HL-60/S4 (cell line): ENCODE data around the gene PDE4B.

Source experiments
- in situ Hi-C: fragments of 300-500 bp; cut with MboI; formaldehyde crosslinking; loops from 2 replicates; pipeline ENCODE4 v1.14.3; 2022; ENCODE audit warnings: low sequenced_read_pairs

Gene PDE4B

GRCh38 chr1:65792669-65793358, at the start of gene PDE4B:
Gene PDE4B (plus strand): TSS chr1:65792895.
- in situ Hi-C loops = no loop called here

GRCh38 chr1:65744731-65745130, 48.0 kb upstream of the PDE4B start:
- in situ Hi-C loops = no loop called here

GRCh38 chr1:65751961-65752360, 40.7 kb upstream of the PDE4B start:
- in situ Hi-C loops = no loop called here

- in situ Hi-C loops = no loop called here
Measured at GRCh38 chr1:65756616-65757015, 36.1 kb upstream of the PDE4B start.

GRCh38 chr1:65757531-65757930, 35.2 kb upstream of the PDE4B start:
- in situ Hi-C loops = no loop called here

GRCh38 chr1:65758128-65758527, 34.6 kb upstream of the PDE4B start:
- in situ Hi-C loops = no loop called here

GRCh38 chr1:65759516-65759915, 33.2 kb upstream of the PDE4B start:
- in situ Hi-C loops = no loop called here

GRCh38 chr1:65762081-65762862, 30.4 kb upstream of the PDE4B start:
- in situ Hi-C loops = no loop called here

- in situ Hi-C loops = no loop called here
Measured at GRCh38 chr1:65764052-65764451, 28.6 kb upstream of the PDE4B start.

- in situ Hi-C loops = no loop called here
Measured at GRCh38 chr1:65765631-65766030, 27.1 kb upstream of the PDE4B start.

GRCh38 chr1:65769636-65770035, 23.1 kb upstream of the PDE4B start:
- in situ Hi-C loops = no loop called here

GRCh38 chr1:65772607-65773006, 20.1 kb upstream of the PDE4B start:
- in situ Hi-C loops = no loop called here

- in situ Hi-C loops = no loop called here
Measured at GRCh38 chr1:65773391-65774123, 19.1 kb upstream of the PDE4B start.

- in situ Hi-C loops = no loop called here
Measured at GRCh38 chr1:65788762-65789161, 3.9 kb upstream of the PDE4B start.

- in situ Hi-C loops = no loop called here
Measured at GRCh38 chr1:65791396-65791795, 1.3 kb upstream of the PDE4B start.

GRCh38 chr1:65791801-65792668, 660 bp upstream of the PDE4B start:
- in situ Hi-C loops = no loop called here

GRCh38 chr1:65793359-65793732, 651 bp downstream of the PDE4B start:
- in situ Hi-C loops = no loop called here

GRCh38 chr1:65795311-65795710, 2.6 kb downstream of the PDE4B start:
- in situ Hi-C loops = no loop called here

- in situ Hi-C loops = no loop called here
Measured at GRCh38 chr1:65799601-65800000, 6.9 kb downstream of the PDE4B start.

- in situ Hi-C loops = no loop called here
Measured at GRCh38 chr1:65804584-65804983, 11.9 kb downstream of the PDE4B start.

- in situ Hi-C loops = no loop called here
Measured at GRCh38 chr1:65812065-65812464, 19.4 kb downstream of the PDE4B start.
